Type B pancreatic cell (in vitro differentiated cells): ENCODE results near the gene NR2E1. TPM values are rescaled to one million over a fixed set of nuclear protein-coding genes. Genes with fewer than 3 reads are reported as not detected.

Experiments used
- DNase-seq: peaks from one replicate; pipeline ENCODE4 v3.0.0; 2021; ENCODE audit warnings: mixed read lengths; ENCODE audit not compliant: unreplicated experiment; ENCODE audit errors: extremely low spot score
- H3K27ac Mint-ChIP-seq: 2 replicates; pipeline ENCODE4 v1.8.0; 2021; ENCODE audit warnings: mild to moderate bottlenecking, mixed read lengths
- H3K27me3 Mint-ChIP-seq: 2 replicates; pipeline ENCODE4 v1.8.0; 2021; ENCODE audit warnings: mixed read lengths
- H3K36me3 Mint-ChIP-seq: 2 replicates; pipeline ENCODE4 v1.8.0; 2021; ENCODE audit warnings: mixed read lengths
- H3K4me1 Mint-ChIP-seq: one replicate; pipeline ENCODE4 v1.8.0; 2021; ENCODE audit warnings: mixed read lengths; ENCODE audit not compliant: unreplicated experiment
- H3K4me3 Mint-ChIP-seq: 2 replicates; pipeline ENCODE4 v1.8.0; 2021; ENCODE audit warnings: mild to moderate bottlenecking, mixed read lengths
- H3K9me3 Mint-ChIP-seq: 2 replicates; pipeline ENCODE4 v1.8.0; 2021; ENCODE audit warnings: mixed read lengths
- CTCF ChIP-seq: fragments of 200-600 bp; sonication (generic); conservative IDR thresholded peaks from 2 replicates; pipeline ENCODE4 v1.5.0; 2021; ENCODE audit warnings: antibody characterized with exemption, mild to moderate bottlenecking
- total RNA-seq: library from RNA; stranded (reverse); gene quantifications from 2 replicates; pipeline ENCODE4 v1.2.1, GENCODE V29; 2021; ENCODE audit warnings: low replicate concordance

Gene NR2E1
- total RNA-seq, 1 donor from 2014 or later = not detected

- peaks cover 27% of the 10 kb centered on the region for H3K4me1 Mint-ChIP-seq
- H3K4me3 Mint-ChIP-seq = peak overlapping the region; percentile 89
- DNase-seq = no peak
Observed at GRCh38 chr6:108118810-108119768, 46.7 kb upstream of the NR2E1 start.

GRCh38 chr6:108119769-108120141 lies 46.1 kb upstream of the NR2E1 start:
- Mint-ChIP-seq H3K4me3 (peak overlapping the region; percentile 89), H3K27me3 (peaks cover 96% of the 10 kb centered on the region), H3K27ac (no peak overlapping the region), H3K4me1 (peaks cover 20% of the 10 kb centered on the region), H3K9me3 (no peaks in the 10 kb centered on the region), H3K36me3 (peaks cover 4% of the 10 kb centered on the region)
- TF ChIP-seq CTCF = no peak
- no peak for DNase-seq

More at GRCh38 chr6:108118810-108119768, 46.7 kb upstream of the NR2E1 start:
- Mint-ChIP-seq H3K9me3 (no peaks in the 10 kb centered on the region), H3K27ac (peak overlapping the region; percentile 42), H3K27me3 (peaks cover 96% of the 10 kb centered on the region), H3K36me3 (peaks cover 4% of the 10 kb centered on the region)
- TF ChIP-seq CTCF = no peak

GRCh38 chr6:108120311-108120710 lies 45.5 kb upstream of the NR2E1 start:
- Mint-ChIP-seq H3K4me1 (peaks cover 15% of the 10 kb centered on the region), H3K4me3 (peak overlapping the region; percentile 58)

GRCh38 chr6:108121612-108122011 lies 44.2 kb upstream of the NR2E1 start:
- TF ChIP-seq CTCF = no peak
- Mint-ChIP-seq H3K4me1 (peaks cover 13% of the 10 kb centered on the region), H3K9me3 (no peaks in the 10 kb centered on the region), H3K27me3 (peaks cover 96% of the 10 kb centered on the region), H3K4me3 (peak overlapping the region; percentile 30), H3K36me3 (peaks cover 4% of the 10 kb centered on the region), H3K27ac (no peak overlapping the region)
- DNase-seq = no peak

More at GRCh38 chr6:108120311-108120710, 45.5 kb upstream of the NR2E1 start:
- no peak for DNase-seq
- no peak for TF ChIP-seq CTCF
- Mint-ChIP-seq H3K27me3 (peaks cover 96% of the 10 kb centered on the region), H3K27ac (no peak overlapping the region), H3K9me3 (no peaks in the 10 kb centered on the region), H3K36me3 (peaks cover 4% of the 10 kb centered on the region)

- H3K9me3 Mint-ChIP-seq = no peaks in the 10 kb centered on the region
- H3K4me1 Mint-ChIP-seq = peaks cover 6% of the 10 kb centered on the region
- H3K27me3 Mint-ChIP-seq = peaks cover 93% of the 10 kb centered on the region
- H3K4me3 Mint-ChIP-seq = no peak overlapping the region
- no peak for TF ChIP-seq CTCF
- peaks cover 4% of the 10 kb centered on the region for H3K36me3 Mint-ChIP-seq
- no peak overlapping the region for H3K27ac Mint-ChIP-seq
- DNase-seq = no peak
Observed at GRCh38 chr6:108123481-108123929, 42.3 kb upstream of the NR2E1 start.
